SK-N-MC (cell line): ENCODE data around the gene A3GALT2.
A peak's percentile ranks its signal among the peaks of the same experiment; 100 is the strongest.
"Not testable (repeated sequence)": the region's sequence is repeated elsewhere in the genome, so short reads cannot be mapped to it uniquely, and the experiment has no call there.

Experiments
- DNase-seq: peaks from one replicate; pipeline ENCODE4 v3.0.0-alpha.2; 2011; ENCODE audit warnings: low read depth, low spot score
- H3K27ac ChIP-seq: fragments of 200-600 bp; sonication (generic); 2 replicates; pipeline ENCODE4 v1.5.1; 2016; ENCODE audit warnings: mixed run types
- H3K36me3 ChIP-seq: fragments of 200-600 bp; sonication (generic); 2 replicates; pipeline ENCODE4 v1.6.1; 2017; ENCODE audit warnings: antibody characterized with exemption, low read length, mixed read lengths; ENCODE audit not compliant: insufficient read depth
- H3K4me3 ChIP-seq: fragments of 200-600 bp; sonication (generic); 2 replicates; pipeline ENCODE4 v1.5.1; 2016
- H3K9ac ChIP-seq: fragments of 200-600 bp; sonication (generic); 2 replicates; pipeline ENCODE4 v1.8.0; 2017; ENCODE audit warnings: mixed run types, mixed read lengths; ENCODE audit not compliant: insufficient read length
- H3K9me3 ChIP-seq: fragments of 200-600 bp; sonication (generic); 2 replicates; pipeline ENCODE4 v1.6.1; 2017; ENCODE audit warnings: low read depth, mild to moderate bottlenecking, antibody characterized with exemption, low read length, moderate library complexity, mixed read lengths
- EZH2 ChIP-seq: fragments of 200-600 bp; sonication (generic); IDR thresholded peaks from one replicate; pipeline ENCODE4 v1.6.1; 2017; ENCODE audit warnings: antibody characterized with exemption
- FOXP2 ChIP-seq: optimal IDR thresholded peaks from 2 replicates; pipeline ENCODE3; 2011; ENCODE audit warnings: mild to moderate bottlenecking, moderate library complexity; ENCODE audit not compliant: insufficient read depth; ENCODE audit errors: extremely low read length, control extremely low read depth
- POLR2AphosphoS5 ChIP-seq: IDR thresholded peaks from 2 replicates; pipeline ENCODE4 v1.6.1; 2012; ENCODE audit warnings: mild to moderate bottlenecking, low read depth, low read length, borderline replicate concordance

Gene A3GALT2

DNA sequence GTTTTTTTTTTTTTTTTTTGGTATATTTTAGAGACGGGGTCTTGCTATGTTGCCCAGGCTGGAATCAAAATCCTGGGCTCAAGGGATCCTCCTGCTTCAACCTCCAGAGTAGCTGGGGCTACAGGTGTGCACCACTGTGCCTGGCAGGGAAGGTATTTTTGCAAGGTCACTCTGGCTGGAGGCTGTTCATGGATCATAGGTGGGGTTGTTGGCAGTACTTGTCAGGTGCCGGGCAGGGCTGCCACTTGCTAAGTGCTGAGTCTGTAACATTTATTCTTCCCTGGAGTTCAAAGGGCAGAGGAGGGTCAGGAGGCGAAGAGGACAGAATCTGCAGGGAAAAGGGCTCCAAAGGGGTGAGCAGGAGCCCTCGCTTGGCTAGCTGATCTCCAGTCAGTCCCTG lies 24.1 kb downstream of the A3GALT2 start:
- Histone ChIP-seq H3K27ac (no peak overlapping the region), H3K36me3 (peaks cover 48% of the 10 kb centered on the region), H3K9ac (no peak overlapping the region), H3K9me3 (no peaks in the 10 kb centered on the region), H3K4me3 (no peak overlapping the region)
- TF ChIP-seq FOXP2 (no peak), EZH2 (no peak), POLR2AphosphoS5 (no peak)
- no peak for DNase-seq

DNA sequence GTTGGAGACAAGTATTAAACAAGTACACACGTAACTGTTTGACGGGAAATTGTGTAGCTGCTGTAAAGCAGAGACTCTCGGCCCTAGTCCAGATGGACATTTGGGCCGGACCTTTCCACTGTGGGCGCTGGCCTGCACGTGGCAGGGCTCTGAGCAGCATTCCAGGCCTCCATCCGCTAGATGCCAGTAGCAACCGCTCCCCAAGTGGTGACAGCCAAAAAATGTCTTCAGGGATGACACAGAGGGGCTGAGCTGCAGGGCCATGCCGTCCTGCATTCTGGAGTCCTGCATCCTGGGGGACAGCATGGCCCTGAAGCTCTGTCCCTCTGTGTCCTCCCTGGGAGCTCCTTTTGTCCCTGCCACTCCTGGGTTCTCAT lies 24.8 kb downstream of the A3GALT2 start:
- Histone ChIP-seq H3K9me3 (no peaks in the 10 kb centered on the region), H3K36me3 (peaks cover 43% of the 10 kb centered on the region), H3K4me3 (no peak overlapping the region), H3K9ac (no peak overlapping the region), H3K27ac (no peak overlapping the region)
- DNase-seq: no peak
- TF ChIP-seq FOXP2 (no peak), EZH2 (no peak), POLR2AphosphoS5 (no peak)

DNA sequence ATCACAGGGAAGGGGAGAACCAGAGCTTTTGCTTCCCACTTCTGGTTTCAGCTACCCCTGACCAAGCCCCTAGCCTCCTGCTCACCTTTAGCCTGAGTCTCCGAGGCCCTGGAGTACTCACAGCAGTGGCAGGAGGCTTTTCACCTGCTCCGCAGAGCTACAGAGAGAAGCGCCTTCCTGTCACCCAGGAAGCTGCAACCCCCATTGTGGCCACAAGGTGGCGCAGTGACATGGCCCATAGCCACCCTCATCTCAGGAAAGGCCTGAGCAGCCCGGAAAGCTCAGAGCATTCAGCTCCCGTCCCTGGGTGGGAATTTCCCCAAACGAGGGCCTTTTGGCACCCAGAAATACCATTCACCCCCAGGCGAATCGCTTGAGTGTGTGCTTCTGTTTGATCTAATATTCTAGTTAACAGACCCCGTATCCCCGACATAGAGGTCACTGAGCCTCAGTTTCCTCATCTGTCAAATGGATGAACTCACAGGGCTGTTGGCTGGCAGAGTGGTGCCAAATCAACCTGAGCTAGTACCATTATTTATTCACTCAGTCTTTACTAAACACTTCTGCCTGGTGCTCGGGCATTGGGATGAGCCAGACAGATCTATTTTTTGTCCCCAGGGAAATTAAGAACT lies 25.3 kb downstream of the A3GALT2 start:
- peak; percentile 16 for DNase-seq
- H3K4me3 ChIP-seq: no peak overlapping the region
- no peaks in the 10 kb centered on the region for H3K9me3 ChIP-seq
- TF ChIP-seq EZH2: no peak
- TF ChIP-seq FOXP2: no peak
- no peak overlapping the region for H3K27ac ChIP-seq
- H3K36me3 ChIP-seq: peaks cover 40% of the 10 kb centered on the region
- no peak overlapping the region for H3K9ac ChIP-seq

DNA sequence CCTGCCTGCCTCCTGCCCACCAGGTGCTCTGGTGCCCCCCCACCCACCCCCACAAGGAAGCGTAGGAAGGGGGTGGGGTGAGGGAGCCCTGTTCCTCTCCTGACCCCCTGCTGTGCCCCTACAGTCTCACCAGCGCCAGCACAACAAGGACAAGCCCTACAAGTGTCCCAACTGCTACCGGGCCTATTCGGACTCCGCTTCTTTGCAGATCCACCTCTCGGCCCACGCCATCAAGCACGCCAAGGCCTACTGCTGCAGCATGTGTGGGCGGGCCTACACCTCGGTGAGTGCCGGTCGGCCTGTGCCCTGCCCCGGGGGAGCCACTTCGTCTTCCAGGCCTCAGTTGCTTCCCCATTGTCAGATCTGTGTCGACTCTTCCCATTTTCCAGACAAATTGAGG lies 25.9 kb downstream of the A3GALT2 start:
- no peak for DNase-seq
- Histone ChIP-seq H3K4me3 (no peak overlapping the region), H3K36me3 (peaks cover 40% of the 10 kb centered on the region), H3K27ac (no peak overlapping the region), H3K9ac (no peak overlapping the region), H3K9me3 (no peaks in the 10 kb centered on the region)
- no peak for TF ChIP-seq EZH2
- no peak for TF ChIP-seq FOXP2
- TF ChIP-seq POLR2AphosphoS5: no peak

DNA sequence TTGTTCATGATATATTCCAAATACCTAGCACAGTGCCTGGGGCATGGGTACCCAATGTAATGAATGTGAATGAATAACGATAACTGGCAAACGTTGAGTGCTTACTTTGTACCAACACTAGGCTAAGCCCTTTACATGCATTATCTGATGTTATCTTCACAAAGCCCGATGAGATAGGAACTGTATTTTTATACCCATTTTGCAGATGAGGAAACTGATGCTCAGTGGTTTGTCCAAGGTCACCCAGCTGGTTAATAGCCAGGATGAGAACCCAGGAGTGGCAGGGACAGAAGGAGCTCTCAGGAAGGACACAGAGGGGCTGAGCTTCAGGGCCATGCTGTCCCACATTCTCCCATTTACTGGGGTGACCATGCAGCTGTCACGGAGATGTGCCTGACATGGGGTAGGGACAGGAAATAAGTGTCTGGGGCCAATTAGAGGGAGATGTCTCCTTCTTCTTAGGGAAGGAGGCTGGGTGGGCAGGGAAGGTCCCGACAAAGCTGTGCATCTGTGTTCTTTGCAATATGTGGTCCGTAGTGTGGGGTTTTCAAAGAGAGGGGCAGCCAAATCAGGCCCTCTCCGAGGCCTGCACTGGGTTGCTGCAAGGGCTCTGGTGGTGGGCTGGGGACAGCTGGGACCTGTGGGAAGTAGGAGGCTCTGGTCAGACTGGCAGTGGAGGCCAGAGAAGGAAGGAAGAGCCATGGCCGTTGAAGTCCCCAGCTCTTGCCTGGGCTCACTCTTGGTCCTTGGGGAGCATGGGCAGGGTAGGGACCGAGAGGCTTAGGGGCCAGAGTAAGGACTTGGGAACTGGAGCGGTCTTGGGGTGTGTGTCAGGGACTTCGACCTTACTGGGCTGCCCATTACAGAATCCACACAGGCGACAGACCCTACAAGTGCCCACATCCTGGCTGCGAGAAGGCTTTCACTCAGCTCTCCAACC lies 26.6 kb downstream of the A3GALT2 start:
- Histone ChIP-seq H3K36me3 (peaks cover 42% of the 10 kb centered on the region), H3K9me3 (no peaks in the 10 kb centered on the region), H3K27ac (no peak overlapping the region), H3K9ac (no peak overlapping the region), H3K4me3 (no peak overlapping the region)
- no peak for TF ChIP-seq FOXP2
- no peak for TF ChIP-seq POLR2AphosphoS5
- TF ChIP-seq EZH2: no peak
- DNase-seq: no peak

DNA sequence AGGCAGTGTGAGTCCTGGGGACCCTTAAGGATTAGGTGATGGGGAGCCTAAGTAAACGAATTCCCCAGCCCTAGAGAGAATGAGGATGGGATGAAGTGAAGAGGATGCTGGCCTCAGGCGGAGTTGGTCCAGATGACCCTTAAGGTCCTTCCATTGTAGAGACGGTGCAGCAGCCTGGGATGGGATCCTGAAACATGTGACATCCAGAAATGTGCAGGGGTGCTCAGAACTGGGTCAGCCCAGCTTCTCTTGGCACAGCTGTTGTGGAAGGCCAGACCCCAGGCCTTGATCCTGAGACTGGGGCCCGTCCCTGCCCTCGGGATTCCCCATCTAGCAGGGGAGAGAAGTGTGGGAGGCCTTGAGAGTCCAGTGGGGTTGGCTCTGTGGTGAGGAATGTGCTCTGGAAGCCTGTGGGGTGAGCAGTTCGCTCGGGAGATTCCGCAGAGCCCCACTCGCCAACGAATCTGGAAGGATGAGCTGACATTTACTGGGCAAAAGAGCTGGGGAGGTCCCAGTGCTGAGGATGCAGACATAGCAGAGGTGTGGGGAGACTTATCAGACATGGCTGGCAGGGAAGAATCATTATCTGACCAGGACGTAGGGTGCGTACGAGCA lies 28.1 kb downstream of the A3GALT2 start:
- Histone ChIP-seq H3K36me3 (peaks cover 42% of the 10 kb centered on the region), H3K9me3 (no peaks in the 10 kb centered on the region), H3K9ac (no peak overlapping the region), H3K27ac (no peak overlapping the region), H3K4me3 (no peak overlapping the region)
- TF ChIP-seq FOXP2 (no peak), POLR2AphosphoS5 (no peak), EZH2 (no peak)
- no peak for DNase-seq

DNA sequence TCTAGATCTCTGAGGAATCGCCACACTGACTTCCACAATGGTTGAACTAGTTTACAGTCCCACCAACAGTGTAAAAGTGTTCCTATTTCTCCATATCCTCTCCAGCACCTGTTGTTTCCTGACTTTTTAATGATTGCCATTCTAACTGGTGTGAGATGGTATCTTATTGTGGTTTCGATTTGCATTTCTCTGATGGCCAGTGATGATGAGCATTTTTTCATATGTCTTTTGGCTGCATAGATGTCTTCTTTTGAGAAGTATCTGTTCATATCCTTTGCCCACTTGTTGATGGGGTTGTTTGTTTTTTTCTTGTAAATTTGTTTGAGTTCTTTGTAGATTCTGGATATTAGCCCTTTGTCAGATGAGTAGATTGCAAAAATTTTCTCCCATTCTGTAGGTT lies 30.3 kb downstream of the A3GALT2 start:
- not testable (repeated sequence) for H3K9me3 ChIP-seq, H3K4me3 ChIP-seq, H3K27ac ChIP-seq, H3K9ac ChIP-seq, DNase-seq
- peaks cover 42% of the 10 kb centered on the region for H3K36me3 ChIP-seq

DNA sequence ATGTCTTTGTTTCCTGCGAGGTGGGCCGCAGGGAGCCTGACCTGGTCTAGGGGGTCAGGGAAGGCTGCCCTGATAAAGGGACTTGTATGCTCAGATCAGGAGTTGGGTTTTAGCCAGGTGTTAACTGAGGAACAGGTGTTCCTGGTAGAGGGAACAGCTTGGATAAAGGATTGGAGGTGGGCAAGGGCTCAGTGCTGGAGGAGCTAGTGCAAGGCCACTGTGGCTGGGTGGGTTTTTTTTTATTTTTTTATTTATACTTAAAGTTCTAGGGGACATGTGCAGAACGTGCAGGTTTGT lies 31.1 kb downstream of the A3GALT2 start:
- Histone ChIP-seq H3K9me3 (no peaks in the 10 kb centered on the region), H3K36me3 (peaks cover 39% of the 10 kb centered on the region)
- TF ChIP-seq FOXP2: no peak
- TF ChIP-seq POLR2AphosphoS5: no peak
- no peak for TF ChIP-seq EZH2

DNA sequence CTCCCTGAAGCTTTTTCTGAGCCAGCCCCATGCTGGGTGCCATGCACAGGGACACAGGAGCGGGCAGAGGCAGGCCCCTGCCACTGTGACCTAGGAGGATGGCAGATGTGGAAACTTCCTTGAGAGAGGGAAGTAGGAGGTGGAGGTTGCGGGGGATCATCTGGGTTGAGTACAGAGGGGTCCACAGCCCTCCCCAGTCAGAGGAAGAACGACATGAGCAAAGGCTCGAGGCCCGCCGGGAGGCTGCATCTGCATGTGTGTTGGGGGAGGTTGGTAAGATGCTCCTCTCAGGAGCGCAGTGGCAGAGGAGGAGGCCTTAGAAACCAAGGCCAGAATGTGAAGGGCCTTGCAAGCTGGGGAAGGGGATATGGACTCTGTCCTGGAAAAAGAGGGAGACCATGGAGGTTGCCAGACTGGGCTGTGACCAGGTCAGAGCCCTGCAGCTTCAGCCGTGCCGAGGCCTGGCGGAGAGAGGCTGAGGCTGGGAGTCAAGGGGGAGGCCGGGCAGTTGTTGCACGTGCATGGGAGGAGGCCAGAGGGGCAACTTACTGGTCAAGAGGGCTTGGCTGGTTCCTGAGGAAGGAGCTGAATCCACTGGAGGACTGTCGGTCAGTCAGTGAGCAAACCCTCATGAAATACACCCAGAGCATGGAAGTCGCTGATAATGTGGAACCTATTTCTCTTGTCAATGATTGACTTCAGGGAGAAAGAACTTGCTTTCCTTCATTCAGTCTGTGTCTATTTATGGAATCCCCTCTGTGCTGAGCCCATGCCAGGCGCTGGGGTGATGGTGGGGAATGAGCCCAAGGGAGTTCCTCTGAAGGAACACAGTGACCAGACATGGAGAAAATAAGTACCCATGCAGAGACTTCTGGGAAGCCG lies 31.7 kb downstream of the A3GALT2 start:
- Histone ChIP-seq H3K36me3 (peaks cover 44% of the 10 kb centered on the region), H3K27ac (no peak overlapping the region), H3K4me3 (no peak overlapping the region), H3K9me3 (no peaks in the 10 kb centered on the region), H3K9ac (no peak overlapping the region)
- TF ChIP-seq POLR2AphosphoS5 (no peak), EZH2 (no peak), FOXP2 (no peak)
- no peak for DNase-seq

More for the DNA sequence above, 31.1 kb downstream of the A3GALT2 start:
- Histone ChIP-seq H3K4me3 (no peak overlapping the region), H3K9ac (no peak overlapping the region), H3K27ac (no peak overlapping the region)
- no peak for DNase-seq
